Left cardiac atrium (tissue), 4 donors: ENCODE results near the gene TMEM43. TPM values are rescaled to one million over a fixed set of nuclear protein-coding genes. Genes with fewer than 3 reads are reported as not detected.

Experiments used
- ATAC-seq, 2 donors: fragments of 200-7000 bp; cut with Tn5 transposase; one replicate each; pipeline ENCODE4 v1.9.1; 2020; ENCODE audit warnings: mild to moderate bottlenecking in 2 of 2, moderate library complexity in 2 of 2
- DNase-seq: peaks from one replicate; pipeline ENCODE4 v3.0.0-alpha.2; 2020
- intact Hi-C, 2 donors: fragments of 100-400 bp; cut with DNase I; formaldehyde crosslinking; loops; one replicate each; pipeline versions ENCODE4 v1.14.1 to v1.15.1; 2022 to 2023
- total RNA-seq, 2 donors: library from RNA; stranded (reverse); fragmentation: NEBNext Ultra II Directional; extraction: Animal tissue kit (Norgen Biotek cat#: 25700); gene quantifications; one replicate each; pipeline ENCODE4 v1.2.1, GENCODE V29; 2021
- donor health status: DM: no; HTN: yes; CAD: no.
- donor health status: DM: no; HTN: yes; CAD: no; lungs with severe emphysema.
- donor health status: DM: yes; HTN: yes; CAD: no.
- donor health status: Dilated cardiomyopathy.

TMEM43 gene
- total RNA-seq, 2 donors from 2014 or later: 50.1 to 95.3 TPM

GRCh38 chr3:14188041-14188754 is 63.3 kb downstream of the TMEM43 start:
- intact Hi-C loops: no loop called here
- ATAC-seq (no peak), DNase-seq (no peak)

Other genes with a start within 250 kb of the TMEM43 start
- gene WNT7A, start 245.0 kb upstream of the TMEM43 start, total RNA-seq: not detected
- 10 to 100 TPM; 21.8 to 25.9 TPM for gene CHCHD4, start 182 bp upstream of the TMEM43 start, total RNA-seq
- 10 to 100 TPM; 10.6 to 15.0 TPM for gene XPC, start 53.5 kb downstream of the TMEM43 start, total RNA-seq
- gene LSM3, start 53.8 kb downstream of the TMEM43 start, total RNA-seq: 10 to 100 TPM; 15.8 to 17.5 TPM